Erythroblast (primary cell): ENCODE data around the gene SNRK.

Source experiments
- GATA1 ChIP-seq: IDR thresholded peaks from 2 replicates; pipeline ENCODE4 v1.6.1; 2011; ENCODE audit warnings: low read depth, mild to moderate bottlenecking, control low read depth, low read length, moderate library complexity
- POLR2A ChIP-seq: IDR thresholded peaks from 2 replicates; pipeline ENCODE4 v1.6.1; 2011; ENCODE audit warnings: mild to moderate bottlenecking, low read length

DNA sequence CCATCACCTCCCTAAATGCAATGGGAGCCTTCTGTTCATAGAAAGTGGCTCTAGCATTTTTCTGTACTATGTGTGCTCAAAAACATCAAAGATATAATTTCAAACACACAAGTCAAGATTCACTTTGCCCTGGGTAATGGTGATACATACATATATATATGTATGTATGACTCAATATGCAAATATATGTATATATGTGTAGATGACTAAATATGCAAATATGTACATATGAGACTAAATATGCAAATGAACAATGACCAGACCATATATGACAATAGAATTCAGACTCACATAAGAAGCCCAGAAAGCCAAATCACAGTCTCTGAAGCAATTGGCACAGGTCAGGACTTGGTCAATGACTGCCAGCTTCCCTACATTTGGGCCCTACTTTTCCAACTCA lies 36.9 kb upstream of the SNRK start:
- TF ChIP-seq POLR2A (no peak), GATA1 (no peak)
